LNCAP (cell line): Measurements from ENCODE around the gene GSTT2B.

Experiments
- CTCF ChIP-seq: fragments of 450-650 bp; IDR thresholded peaks from 2 replicates; pipeline ENCODE4 v1.5.1; 2017; ENCODE audit warnings: mild to moderate bottlenecking

GSTT2B gene

GRCh38 chr22:24006207-24006913 is 45.4 kb upstream of the GSTT2B start:
- TF ChIP-seq CTCF = no peak

GRCh38 chr22:24005201-24005600 is 44.2 kb upstream of the GSTT2B start, which contains the start of gene GSTT4:
Gene GSTT4, minus strand, starts transcription at chr22:24005453. Its CDS starts 97 bp downstream, at chr22:24005356.
- TF ChIP-seq CTCF = no peak

GRCh38 chr22:24003887-24004286 is 42.9 kb upstream of the GSTT2B start:
- TF ChIP-seq CTCF = no peak

GRCh38 chr22:24002851-24003250 is 41.9 kb upstream of the GSTT2B start:
- no peak for TF ChIP-seq CTCF

- no peak for TF ChIP-seq CTCF
These were observed 41.3 kb upstream of the GSTT2B start for GRCh38 chr22:24002272-24002671.

GRCh38 chr22:24001314-24001713 is 40.3 kb upstream of the GSTT2B start:
- TF ChIP-seq CTCF = no peak

- TF ChIP-seq CTCF = no peak
These were observed 36.1 kb upstream of the GSTT2B start for GRCh38 chr22:23997092-23997491.

GRCh38 chr22:23984430-23984829 is 23.4 kb upstream of the GSTT2B start:
- TF ChIP-seq CTCF = peak; percentile 57
